Neural cell (in vitro differentiated cells): ENCODE data around the gene ZNF428.

Experiments used
- CTCF ChIP-seq: fragments of 450-650 bp; IDR thresholded peaks from 2 replicates; pipeline ENCODE4 v1.5.1; 2014; ENCODE audit warnings: antibody characterized with exemption, mild to moderate bottlenecking, moderate library complexity; ENCODE audit not compliant: poor library complexity, severe bottlenecking
- EP300 ChIP-seq: fragments of 450-650 bp; conservative IDR thresholded peaks from 2 replicates; pipeline ENCODE4 v1.6.1; 2014; ENCODE audit warnings: antibody characterized with exemption, mild to moderate bottlenecking, moderate library complexity; ENCODE audit not compliant: poor library complexity, severe bottlenecking
- EZH2 ChIP-seq: fragments of 200-600, 300-800 bp; shearing (Covaris generic), sonication (generic); IDR thresholded peaks from 2 replicates; pipeline ENCODE4 v1.6.1; 2014; ENCODE audit warnings: antibody characterized with exemption, low read length, borderline replicate concordance, mild to moderate bottlenecking; ENCODE audit not compliant: insufficient read depth, poor library complexity, severe bottlenecking
- POLR2AphosphoS5 ChIP-seq: IDR thresholded peaks from 2 replicates; pipeline ENCODE4 v1.6.1; 2012
- RAD21 ChIP-seq: fragments of 450-650 bp; conservative IDR thresholded peaks from 2 replicates; pipeline ENCODE4 v1.6.1; 2014; ENCODE audit warnings: antibody characterized with exemption, mild to moderate bottlenecking, moderate library complexity
- SMC3 ChIP-seq: fragments of 450-650 bp; conservative IDR thresholded peaks from 2 replicates; pipeline ENCODE4 v1.6.1; 2014; ENCODE audit warnings: antibody characterized with exemption, mild to moderate bottlenecking, moderate library complexity; ENCODE audit not compliant: poor library complexity
- TAF1 ChIP-seq: IDR thresholded peaks from 2 replicates; pipeline ENCODE4 v1.6.1; 2012; ENCODE audit warnings: low read depth

- TF ChIP-seq SMC3 (peak; percentile 75), CTCF (peak; percentile 84), EZH2 (no peak), POLR2AphosphoS5 (peak; percentile 56), TAF1 (peak; percentile 12), RAD21 (peak; percentile 71), EP300 (no peak)
These were observed 24.5 kb downstream of the ZNF428 start for GRCh38 chr19:43594710-43595604.
